GM19324 (cell line): ENCODE measurements around the gene MARCHF10.
A peak's percentile ranks its signal among the peaks of the same experiment; 100 is the strongest.

Experiments used
- ATAC-seq: cut with Tn5 transposase; IDR thresholded peaks from one replicate; pipeline ENCODE4 v1.9.1; 2021; ENCODE audit warnings: mild to moderate bottlenecking, moderate library complexity; ENCODE audit not compliant: unreplicated experiment, low FRiP score

MARCHF10 gene

GRCh38 chr17:62755141-62755851 is 52.8 kb downstream of the MARCHF10 start:
- no peak for ATAC-seq

GRCh38 chr17:62754631-62755030 is 53.5 kb downstream of the MARCHF10 start:
- no peak for ATAC-seq

- no peak for ATAC-seq
Measured at GRCh38 chr17:62753562-62753961, 54.6 kb downstream of the MARCHF10 start.

GRCh38 chr17:62751060-62751691 is 56.9 kb downstream of the MARCHF10 start:
- no peak for ATAC-seq

- ATAC-seq: no peak
Measured at GRCh38 chr17:62750631-62751051, 57.5 kb downstream of the MARCHF10 start.

GRCh38 chr17:62749926-62750325 is 58.2 kb downstream of the MARCHF10 start:
- ATAC-seq: no peak

GRCh38 chr17:62746941-62747340 is 61.2 kb downstream of the MARCHF10 start:
- no peak for ATAC-seq

- ATAC-seq: no peak
Measured at GRCh38 chr17:62745806-62746205, 62.3 kb downstream of the MARCHF10 start.

GRCh38 chr17:62744259-62744658 is 63.9 kb downstream of the MARCHF10 start:
- no peak for ATAC-seq

- no peak for ATAC-seq
Measured at GRCh38 chr17:62741290-62741689, 66.8 kb downstream of the MARCHF10 start.

- no peak for ATAC-seq
Measured at GRCh38 chr17:62739645-62740388, 68.3 kb downstream of the MARCHF10 start.

- no peak for ATAC-seq
Measured at GRCh38 chr17:62738281-62738680, 69.8 kb downstream of the MARCHF10 start.

GRCh38 chr17:62737513-62737912 is 70.6 kb downstream of the MARCHF10 start:
- ATAC-seq: no peak

- ATAC-seq: no peak
Measured at GRCh38 chr17:62735044-62735651, 73.0 kb downstream of the MARCHF10 start.

- ATAC-seq: no peak
Measured at GRCh38 chr17:62732125-62732524, 76.0 kb downstream of the MARCHF10 start.

- ATAC-seq: no peak
Measured at GRCh38 chr17:62727916-62728672, 80.0 kb downstream of the MARCHF10 start.

- ATAC-seq: no peak
Measured at GRCh38 chr17:62725791-62726249, 82.3 kb downstream of the MARCHF10 start.

GRCh38 chr17:62724398-62725146 is 83.5 kb downstream of the MARCHF10 start:
- peak; percentile 90 for ATAC-seq

- ATAC-seq: no peak
Measured at GRCh38 chr17:62723842-62724241, 84.3 kb downstream of the MARCHF10 start.

GRCh38 chr17:62722625-62723024 is 85.5 kb downstream of the MARCHF10 start:
- no peak for ATAC-seq
